HEK293 (cell line): Measurements from ENCODE around the gene SYS1.

Source experiments
- MYNN ChIP-seq: fragments of 450-650 bp; formaldehyde crosslinking; IDR thresholded peaks from 2 replicates; pipeline ENCODE4 v1.5.1; 2016; ENCODE audit warnings: missing biosample characterization, missing genetic modification characterization, borderline replicate concordance
- ZBTB17 ChIP-seq: fragments of 450-650 bp; formaldehyde crosslinking; IDR thresholded peaks from 2 replicates; pipeline ENCODE4 v1.5.1; 2016; ENCODE audit warnings: missing biosample characterization, missing genetic modification characterization
- TF ChIP-seq, protein P1 (sequence below): fragments of 450-650 bp; formaldehyde crosslinking; IDR thresholded peaks from 2 replicates; pipeline ENCODE4 v1.5.1; 2016; ENCODE audit warnings: missing biosample characterization, missing genetic modification characterization

DNA sequence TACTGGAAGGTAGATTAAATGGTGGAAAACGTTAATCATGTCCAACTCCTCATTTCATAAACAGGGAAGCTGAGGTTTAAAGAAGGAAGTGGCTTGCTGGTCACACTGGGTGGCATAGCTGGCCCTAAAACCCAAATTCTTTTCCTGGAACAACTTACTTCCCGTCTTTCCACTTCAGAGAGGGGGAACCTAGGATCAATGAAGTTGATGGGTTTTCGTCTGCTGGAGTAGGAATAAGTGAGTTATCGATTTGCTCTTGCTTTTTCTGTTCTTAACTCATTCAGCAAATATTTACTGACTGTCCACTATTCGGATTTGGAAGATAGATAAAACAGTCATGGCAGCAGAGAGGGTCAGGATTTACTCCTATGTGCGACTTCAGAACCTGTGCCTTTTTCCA lies 1.2 kb upstream of the SYS1 start:
- no peak for TF ChIP-seq MYNN (tag by site-specific recombination)
- TF ChIP-seq, protein P1, sequence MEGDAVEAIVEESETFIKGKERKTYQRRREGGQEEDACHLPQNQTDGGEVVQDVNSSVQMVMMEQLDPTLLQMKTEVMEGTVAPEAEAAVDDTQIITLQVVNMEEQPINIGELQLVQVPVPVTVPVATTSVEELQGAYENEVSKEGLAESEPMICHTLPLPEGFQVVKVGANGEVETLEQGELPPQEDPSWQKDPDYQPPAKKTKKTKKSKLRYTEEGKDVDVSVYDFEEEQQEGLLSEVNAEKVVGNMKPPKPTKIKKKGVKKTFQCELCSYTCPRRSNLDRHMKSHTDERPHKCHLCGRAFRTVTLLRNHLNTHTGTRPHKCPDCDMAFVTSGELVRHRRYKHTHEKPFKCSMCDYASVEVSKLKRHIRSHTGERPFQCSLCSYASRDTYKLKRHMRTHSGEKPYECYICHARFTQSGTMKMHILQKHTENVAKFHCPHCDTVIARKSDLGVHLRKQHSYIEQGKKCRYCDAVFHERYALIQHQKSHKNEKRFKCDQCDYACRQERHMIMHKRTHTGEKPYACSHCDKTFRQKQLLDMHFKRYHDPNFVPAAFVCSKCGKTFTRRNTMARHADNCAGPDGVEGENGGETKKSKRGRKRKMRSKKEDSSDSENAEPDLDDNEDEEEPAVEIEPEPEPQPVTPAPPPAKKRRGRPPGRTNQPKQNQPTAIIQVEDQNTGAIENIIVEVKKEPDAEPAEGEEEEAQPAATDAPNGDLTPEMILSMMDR (tag by site-specific recombination), result no peak
- TF ChIP-seq ZBTB17 (tag by site-specific recombination), result no peak
